Measurements from ENCODE around the gene FLRT3. TPM values are rescaled to one million over a fixed set of nuclear protein-coding genes. Genes with fewer than 3 reads are reported as not detected.

The FLRT3 gene
- total RNA-seq, 6 experiments from 2014 or later: not detected

DNA sequence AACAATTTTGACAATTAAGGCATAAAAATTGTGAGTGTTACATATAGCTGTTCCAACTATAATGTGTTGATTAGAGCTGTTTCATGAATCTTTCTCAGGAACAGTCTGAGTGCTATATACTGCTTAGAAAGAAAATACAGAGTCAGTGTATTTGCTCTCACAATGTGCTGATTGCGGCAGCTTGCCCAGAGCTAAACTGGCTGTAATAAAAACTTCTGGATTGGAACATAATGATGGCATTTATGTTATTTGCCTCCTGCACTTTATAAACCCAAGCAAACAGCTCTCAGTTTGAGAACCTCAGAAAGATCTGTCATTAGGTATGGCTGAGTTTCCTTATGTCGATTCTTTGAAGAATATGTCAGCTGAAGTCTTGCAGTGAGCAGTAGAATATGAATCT, 29.5 kb downstream of the FLRT3 start:
- Mint-ChIP-seq H3K4me1 (ENCODE audit: low read depth) (no peaks in the 10 kb centered on the region), H3K36me3 (ENCODE audit: low read depth) (0 out of 2 replicates have a peak, but pooled peaks cover 5% of the 10 kb centered on the region), H3K4me3 (no peak overlapping the region), H3K27ac (no peak overlapping the region), H3K9me3 (peaks cover 34% of the 10 kb centered on the region), H3K27me3 (ENCODE audit: insufficient read depth) (no peaks in the 10 kb centered on the region; the same call in 1 of the 2 replicates)
- DNase-seq: no peak
- TF ChIP-seq, protein P1, sequence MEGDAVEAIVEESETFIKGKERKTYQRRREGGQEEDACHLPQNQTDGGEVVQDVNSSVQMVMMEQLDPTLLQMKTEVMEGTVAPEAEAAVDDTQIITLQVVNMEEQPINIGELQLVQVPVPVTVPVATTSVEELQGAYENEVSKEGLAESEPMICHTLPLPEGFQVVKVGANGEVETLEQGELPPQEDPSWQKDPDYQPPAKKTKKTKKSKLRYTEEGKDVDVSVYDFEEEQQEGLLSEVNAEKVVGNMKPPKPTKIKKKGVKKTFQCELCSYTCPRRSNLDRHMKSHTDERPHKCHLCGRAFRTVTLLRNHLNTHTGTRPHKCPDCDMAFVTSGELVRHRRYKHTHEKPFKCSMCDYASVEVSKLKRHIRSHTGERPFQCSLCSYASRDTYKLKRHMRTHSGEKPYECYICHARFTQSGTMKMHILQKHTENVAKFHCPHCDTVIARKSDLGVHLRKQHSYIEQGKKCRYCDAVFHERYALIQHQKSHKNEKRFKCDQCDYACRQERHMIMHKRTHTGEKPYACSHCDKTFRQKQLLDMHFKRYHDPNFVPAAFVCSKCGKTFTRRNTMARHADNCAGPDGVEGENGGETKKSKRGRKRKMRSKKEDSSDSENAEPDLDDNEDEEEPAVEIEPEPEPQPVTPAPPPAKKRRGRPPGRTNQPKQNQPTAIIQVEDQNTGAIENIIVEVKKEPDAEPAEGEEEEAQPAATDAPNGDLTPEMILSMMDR (IDR thresholded peaks at IDR 0.05): no peak

DNA sequence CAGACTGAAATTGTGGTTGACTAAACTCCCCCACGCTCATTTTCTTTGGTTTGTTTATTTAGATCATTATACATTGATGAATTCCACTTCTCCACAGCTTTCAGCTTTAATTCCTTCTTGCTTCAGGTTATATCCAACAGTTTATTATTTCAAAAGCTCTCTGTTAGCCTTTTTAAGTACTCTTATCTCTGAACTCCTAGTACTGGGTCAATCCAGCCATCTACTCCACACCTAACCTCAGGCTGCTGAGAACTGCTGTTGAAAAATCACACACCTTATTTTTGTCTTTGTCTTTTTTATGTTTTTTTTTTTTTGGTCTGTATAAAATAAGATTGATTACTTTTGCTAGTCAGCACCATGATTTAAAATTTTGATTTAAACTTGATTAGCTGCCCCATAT, 32.9 kb downstream of the FLRT3 start:
- no peaks in the 10 kb centered on the region for H3K27me3 Mint-ChIP-seq (ENCODE audit: insufficient read depth)
- no peaks in the 10 kb centered on the region for H3K4me1 Mint-ChIP-seq (ENCODE audit: low read depth)
- TF ChIP-seq, protein P1 (IDR thresholded peaks at IDR 0.05): no peak
- 0 out of 2 replicates have a peak, but pooled peaks cover 5% of the 10 kb centered on the region for H3K36me3 Mint-ChIP-seq (ENCODE audit: low read depth)
- no peak overlapping the region for H3K4me3 Mint-ChIP-seq
- no peak overlapping the region for H3K27ac Mint-ChIP-seq
- peaks cover 27% of the 10 kb centered on the region for H3K9me3 Mint-ChIP-seq
- DNase-seq: no peak

DNA sequence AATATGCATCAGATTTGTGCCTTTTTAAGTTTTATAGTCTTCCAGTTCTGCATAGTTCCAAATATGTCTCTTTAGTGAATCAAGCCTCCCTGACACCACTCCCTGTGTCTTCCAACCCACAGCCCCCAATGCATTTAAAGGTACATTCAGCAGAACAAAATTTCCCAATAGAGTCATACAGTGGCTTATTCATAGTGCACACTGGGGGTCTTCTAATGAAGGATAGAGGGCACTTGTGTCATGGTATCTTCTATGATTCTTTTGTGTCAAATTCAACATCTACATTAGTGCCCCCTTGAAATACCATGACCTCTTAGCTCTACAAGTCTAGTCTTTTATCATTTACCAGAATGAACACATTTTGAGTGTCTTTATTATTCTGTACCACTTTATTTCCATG, 33.8 kb downstream of the FLRT3 start:
- no peak overlapping the region for H3K4me3 Mint-ChIP-seq
- no peaks in the 10 kb centered on the region for H3K4me1 Mint-ChIP-seq (ENCODE audit: low read depth)
- TF ChIP-seq, protein P1 (IDR thresholded peaks at IDR 0.05): no peak
- no peak overlapping the region for H3K27ac Mint-ChIP-seq
- peaks cover 25% of the 10 kb centered on the region for H3K9me3 Mint-ChIP-seq
- H3K36me3 Mint-ChIP-seq (ENCODE audit: low read depth): 0 out of 2 replicates have a peak, but pooled peaks cover 5% of the 10 kb centered on the region
- no peak for DNase-seq
- H3K27me3 Mint-ChIP-seq (ENCODE audit: insufficient read depth): no peaks in the 10 kb centered on the region

DNA sequence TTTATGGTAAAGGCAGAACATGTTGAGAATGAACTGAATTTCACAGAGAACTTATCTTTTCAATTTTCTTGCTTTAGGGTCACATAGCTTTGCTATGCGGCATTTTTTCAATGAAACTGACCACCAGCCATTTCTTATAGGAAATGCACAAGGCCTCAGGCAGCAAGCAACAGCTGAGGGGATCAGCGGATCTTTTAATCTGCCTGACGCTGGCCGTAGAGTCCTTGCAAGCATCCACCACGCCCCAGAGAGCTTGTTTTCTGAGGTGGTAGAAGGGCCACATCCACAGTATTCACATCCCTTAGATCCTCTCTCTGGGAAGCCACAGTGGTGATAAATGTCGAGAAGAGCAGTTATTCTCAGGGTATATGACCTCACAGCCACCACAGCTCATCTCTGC, 34.3 kb downstream of the FLRT3 start:
- DNase-seq: no peak
- Mint-ChIP-seq H3K27me3 (ENCODE audit: insufficient read depth) (no peaks in the 10 kb centered on the region), H3K4me3 (no peak overlapping the region), H3K4me1 (ENCODE audit: low read depth) (no peaks in the 10 kb centered on the region), H3K36me3 (ENCODE audit: low read depth) (0 out of 2 replicates have a peak, but pooled peaks cover 5% of the 10 kb centered on the region), H3K27ac (no peak overlapping the region), H3K9me3 (peaks cover 22% of the 10 kb centered on the region)
- TF ChIP-seq, protein P1 (IDR thresholded peaks at IDR 0.05): no peak

DNA sequence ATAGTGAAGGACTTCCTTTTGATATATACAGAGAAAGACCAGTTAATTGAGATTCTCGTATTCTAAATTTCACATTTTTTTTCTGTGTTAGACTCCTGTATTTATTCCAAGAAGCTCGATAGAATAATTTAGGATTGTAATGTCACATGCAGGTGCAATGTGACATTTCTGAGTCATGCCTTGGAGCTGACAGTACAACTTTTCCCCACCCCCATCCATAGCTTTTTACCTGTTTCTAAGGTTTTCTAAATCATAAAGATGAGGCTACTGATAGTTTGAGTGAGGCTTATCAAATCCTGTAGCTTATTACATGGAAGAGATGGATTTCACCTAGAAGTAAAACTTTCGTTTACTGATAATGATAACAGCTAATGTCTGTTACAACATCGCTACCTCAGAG, 37.6 kb downstream of the FLRT3 start:
- Mint-ChIP-seq H3K27ac (no peak overlapping the region), H3K36me3 (ENCODE audit: low read depth) (0 out of 2 replicates have a peak, but pooled peaks cover 5% of the 10 kb centered on the region), H3K4me1 (ENCODE audit: low read depth) (no peaks in the 10 kb centered on the region), H3K9me3 (peaks cover 18% of the 10 kb centered on the region), H3K4me3 (no peak overlapping the region), H3K27me3 (ENCODE audit: insufficient read depth) (no peaks in the 10 kb centered on the region)
- no peak for DNase-seq
- TF ChIP-seq, protein P1 (IDR thresholded peaks at IDR 0.05): no peak

Measured in HFFc6 (cell line).